Measurements from ENCODE around the gene AGAP3.

- TF ChIP-seq CTCF (IDR thresholded peaks at IDR 0.05) (no peak), POLR2A (IDR thresholded peaks at IDR 0.05) (no peak), EP300 (IDR thresholded peaks at IDR 0.05) (no peak)
Measured at GRCh38 chr7:151175793-151176311, 89.6 kb downstream of the AGAP3 start.

Data from ovary (tissue), 3 donors.